GM12875 (cell line): ENCODE measurements around the gene COL23A1.

Experiments used
- H3K4me3 ChIP-seq: one replicate; pipeline ENCODE4 v1.5.1; 2011; ENCODE audit warnings: low read depth, low read length, control low read depth
- CTCF ChIP-seq: IDR thresholded peaks from 2 replicates; pipeline ENCODE4 v1.5.1; 2011; ENCODE audit warnings: low read depth, mild to moderate bottlenecking, control low read depth, inconsistent platforms, low read length, moderate library complexity, borderline replicate concordance; ENCODE audit not compliant: insufficient read depth

COL23A1 gene

GRCh38 chr5:178367736-178368120 lies 222.5 kb downstream of the COL23A1 start:
- no peak overlapping the region for H3K4me3 ChIP-seq

GRCh38 chr5:178366998-178367735 lies 223.0 kb downstream of the COL23A1 start:
- no peak overlapping the region for H3K4me3 ChIP-seq
- TF ChIP-seq CTCF, result no peak

More at GRCh38 chr5:178367736-178368120, 222.5 kb downstream of the COL23A1 start:
- TF ChIP-seq CTCF, result no peak

- TF ChIP-seq CTCF, result no peak
- no peak overlapping the region for H3K4me3 ChIP-seq
These were observed 224.4 kb downstream of the COL23A1 start for GRCh38 chr5:178365501-178366440.

- no peak overlapping the region for H3K4me3 ChIP-seq
- TF ChIP-seq CTCF, result no peak
These were observed 225.9 kb downstream of the COL23A1 start for GRCh38 chr5:178364326-178364675.

- H3K4me3 ChIP-seq, result no peak overlapping the region
- no peak for TF ChIP-seq CTCF
These were observed 226.5 kb downstream of the COL23A1 start for GRCh38 chr5:178363501-178364325.

- H3K4me3 ChIP-seq, result no peak overlapping the region
- no peak for TF ChIP-seq CTCF
These were observed 228.3 kb downstream of the COL23A1 start for GRCh38 chr5:178361657-178362445.
